Measurements from ENCODE around the gene EXPH5. TPM values are rescaled to one million over a fixed set of nuclear protein-coding genes. Genes with fewer than 3 reads are reported as not detected.

The EXPH5 gene
- total and polyA plus RNA-seq, 9 of the 15 experiments (the other 6 are each of a cell fraction or from before 2014, with no cell fraction given), result 1.3 to 8.5 (median 4.8) TPM

GRCh38 chr11:108498046-108498815 is 95.3 kb downstream of the EXPH5 start, which contains the start of gene POGLUT3 (continued):
- TF ChIP-seq TSHZ1 (CRISPR knock-in tag; IDR thresholded peaks at IDR 0.05), result no peak
- no peak for TF ChIP-seq PCBP2 (IDR thresholded peaks at IDR 0.05; ENCODE audit: low read depth, low read length, poor library complexity, severe bottlenecking)
- peak in 1 of 2 experiments; percentile 12; a peak in 1 of 4 replicates for TF ChIP-seq HDAC1 (IDR thresholded peaks at IDR 0.05)
- no peak for TF ChIP-seq HMG20A (CRISPR knock-in tag; conservative IDR thresholded peaks at IDR 0.05)
- TF ChIP-seq GATAD2B (IDR thresholded peaks at IDR 0.05; ENCODE audit: borderline replicate concordance), result peak; percentile 94
- no peak for TF ChIP-seq ZEB2 (IDR thresholded peaks at IDR 0.05)
- no peak for TF ChIP-seq SRSF1 (IDR thresholded peaks at IDR 0.05; ENCODE audit: low read depth, low read length)
- 0 out of 2 replicates have a peak, but pooled peaks have one; percentile 40 for TF ChIP-seq ZBED1 (IDR thresholded peaks at IDR 0.05)
- TF ChIP-seq RCOR1 (IDR thresholded peaks at IDR 0.05; ENCODE audit: borderline replicate concordance in 1 of 2, low read depth in 2 of 2, low read length in 2 of 2), result no peak
- TF ChIP-seq CBX3 (IDR thresholded peaks at IDR 0.05; ENCODE audit: borderline replicate concordance in 1 of 2, low read length in 2 of 2), result peak in 1 of 2 experiments; percentile 31; a peak in 2 of 3 replicates
- TF ChIP-seq DLX4 (CRISPR knock-in tag; IDR thresholded peaks at IDR 0.05), result no peak
- no peak for TF ChIP-seq JUN (IDR thresholded peaks at IDR 0.05; ENCODE audit: borderline replicate concordance, low read depth, low read length)
- peak; percentile 95; the same call in 1 of the 2 replicates for TF ChIP-seq JUN (CRISPR knock-in tag; IDR thresholded peaks at IDR 0.05; ENCODE audit: borderline replicate concordance)
- no peak for TF ChIP-seq HEY1 (CRISPR knock-in tag; IDR thresholded peaks at IDR 0.05; ENCODE audit: borderline replicate concordance)
- no peak for TF ChIP-seq RBM14 (IDR thresholded peaks at IDR 0.05; ENCODE audit: borderline replicate concordance, insufficient read depth, low read depth, low read length)
- no peak for TF ChIP-seq ARID2 (IDR thresholded peaks at IDR 0.05)
- no peak for TF ChIP-seq TEAD4 (IDR thresholded peaks at IDR 0.05; ENCODE audit: low read length)
- TF ChIP-seq TEAD4 (CRISPR knock-in tag; IDR thresholded peaks at IDR 0.05; ENCODE audit: borderline replicate concordance), result peak; percentile 94
- no peak for TF ChIP-seq HDGF (IDR thresholded peaks at IDR 0.05)
- TF ChIP-seq CGGBP1 (CRISPR knock-in tag; IDR thresholded peaks at IDR 0.05), result no peak
- no peak for TF ChIP-seq ZNF586 (CRISPR knock-in tag; conservative IDR thresholded peaks at IDR 0.05)
- peak; percentile 61; the same call in 1 of the 2 replicates for TF ChIP-seq SIN3B (IDR thresholded peaks at IDR 0.05; ENCODE audit: low read depth)
- TF ChIP-seq NR4A1 (CRISPR knock-in tag; IDR thresholded peaks at IDR 0.05), result no peak
- TF ChIP-seq NR4A1 (tag; IDR thresholded peaks at IDR 0.05), result 0 out of 2 replicates have a peak, but pooled peaks have one; percentile 38
- 0 out of 2 replicates have a peak, but pooled peaks have one; percentile 25 for TF ChIP-seq MIER1 (IDR thresholded peaks at IDR 0.05; ENCODE audit: low read depth)
- TF ChIP-seq MED1 (CRISPR knock-in tag; IDR thresholded peaks at IDR 0.05; ENCODE audit: borderline replicate concordance), result no peak; the same call in 1 of the 2 replicates
